HTR-8/SVneo (cell line): Measurements from ENCODE around the gene ZNF142.

Experiments
- DNase-seq: peaks from one replicate; pipeline ENCODE4 v3.0.0; 2011; ENCODE audit warnings: low spot score, mixed read lengths; ENCODE audit not compliant: insufficient read length
- FAIRE-seq: peaks from 2 replicates; lab custom pipeline; 2011; peaks lifted over from hg19 to GRCh38; lab: Jason Lieb, UNC

Gene ZNF142

GRCh38 chr2:218659258-218659987, at the start of gene ZNF142, which contains the start of gene BCS1L:
Gene ZNF142 (minus strand): TSS chr2:218659623. CDS start chr2:218656429, 3,194 bp downstream.
Gene BCS1L (plus strand): TSS chr2:218659683. CDS start chr2:218660988, 1,305 bp downstream.
- DNase-seq (peak; percentile 91), FAIRE-seq (peak; percentile 67)

GRCh38 chr2:218708086-218708485, 48.7 kb upstream of the ZNF142 start:
- DNase-seq: no peak
- FAIRE-seq: no peak

- FAIRE-seq (no peak), DNase-seq (no peak)
Observed at GRCh38 chr2:218703341-218703740, 43.9 kb upstream of the ZNF142 start.

GRCh38 chr2:218701806-218702205, 42.4 kb upstream of the ZNF142 start:
- FAIRE-seq (no peak), DNase-seq (no peak)

- DNase-seq: no peak
- FAIRE-seq: no peak
Observed at GRCh38 chr2:218698885-218699284, 39.5 kb upstream of the ZNF142 start.

GRCh38 chr2:218694405-218695145, 35.2 kb upstream of the ZNF142 start:
- DNase-seq (no peak), FAIRE-seq (no peak)

- no peak for DNase-seq
- FAIRE-seq: no peak
Observed at GRCh38 chr2:218691234-218691633, 31.8 kb upstream of the ZNF142 start.

GRCh38 chr2:218687400-218688060, 28.1 kb upstream of the ZNF142 start:
- FAIRE-seq (peak; percentile 66), DNase-seq (peak; percentile 75)

GRCh38 chr2:218680061-218680460, 20.6 kb upstream of the ZNF142 start:
- no peak for FAIRE-seq
- DNase-seq: no peak

- DNase-seq: no peak
- FAIRE-seq: no peak
Observed at GRCh38 chr2:218679119-218679518, 19.7 kb upstream of the ZNF142 start.

GRCh38 chr2:218671654-218672566, 12.5 kb upstream of the ZNF142 start, which contains the start of the genes RNF25 and STK36:
Gene RNF25 (minus strand): TSS chr2:218672002. CDS start chr2:218671970, 32 bp downstream.
Gene STK36 (plus strand): TSS chr2:218672086. CDS start chr2:218672830, 744 bp downstream.
- DNase-seq: peak; percentile 95
- peak; percentile 91 for FAIRE-seq

- DNase-seq (peak; percentile 19), FAIRE-seq (peak; percentile 31)
Observed at GRCh38 chr2:218671097-218671653, 11.8 kb upstream of the ZNF142 start.

GRCh38 chr2:218664653-218665052, 5.2 kb upstream of the ZNF142 start:
- DNase-seq (no peak), FAIRE-seq (no peak)

- FAIRE-seq (no peak), DNase-seq (no peak)
Observed at GRCh38 chr2:218663901-218664300, 4.5 kb upstream of the ZNF142 start.

- FAIRE-seq (no peak), DNase-seq (no peak)
Observed at GRCh38 chr2:218662827-218663226, 3.4 kb upstream of the ZNF142 start.

GRCh38 chr2:218662377-218662776, 3.0 kb upstream of the ZNF142 start:
- no peak for FAIRE-seq
- DNase-seq: no peak

GRCh38 chr2:218659988-218660358, 550 bp upstream of the ZNF142 start:
- DNase-seq (no peak), FAIRE-seq (peak; percentile 52)

- peak; percentile 33 for FAIRE-seq
- DNase-seq: peak; percentile 61
Observed at GRCh38 chr2:218658671-218659257, 659 bp downstream of the ZNF142 start.

- FAIRE-seq: no peak
Observed at GRCh38 chr2:218655751-218656150, 3.7 kb downstream of the ZNF142 start.

More at GRCh38 chr2:218655751-218656150, 3.7 kb downstream of the ZNF142 start:
- DNase-seq: no peak
